Stimulated activated CD8-positive, alpha-beta memory T cell treated with anti-CD3 and anti-CD28 coated beads, Interleukin-4, amount 100 ng/mL, for 4 hours (primary cell): ENCODE data around the gene AHCYL1.

ENCODE experiments used
- DNase-seq, 2 donors: peaks; one replicate each; pipeline ENCODE4 v3.0.0-alpha.2; 2020; ENCODE audit warnings: low read depth in 2 of 2, low spot score in 1 of 2

AHCYL1 gene

DNA sequence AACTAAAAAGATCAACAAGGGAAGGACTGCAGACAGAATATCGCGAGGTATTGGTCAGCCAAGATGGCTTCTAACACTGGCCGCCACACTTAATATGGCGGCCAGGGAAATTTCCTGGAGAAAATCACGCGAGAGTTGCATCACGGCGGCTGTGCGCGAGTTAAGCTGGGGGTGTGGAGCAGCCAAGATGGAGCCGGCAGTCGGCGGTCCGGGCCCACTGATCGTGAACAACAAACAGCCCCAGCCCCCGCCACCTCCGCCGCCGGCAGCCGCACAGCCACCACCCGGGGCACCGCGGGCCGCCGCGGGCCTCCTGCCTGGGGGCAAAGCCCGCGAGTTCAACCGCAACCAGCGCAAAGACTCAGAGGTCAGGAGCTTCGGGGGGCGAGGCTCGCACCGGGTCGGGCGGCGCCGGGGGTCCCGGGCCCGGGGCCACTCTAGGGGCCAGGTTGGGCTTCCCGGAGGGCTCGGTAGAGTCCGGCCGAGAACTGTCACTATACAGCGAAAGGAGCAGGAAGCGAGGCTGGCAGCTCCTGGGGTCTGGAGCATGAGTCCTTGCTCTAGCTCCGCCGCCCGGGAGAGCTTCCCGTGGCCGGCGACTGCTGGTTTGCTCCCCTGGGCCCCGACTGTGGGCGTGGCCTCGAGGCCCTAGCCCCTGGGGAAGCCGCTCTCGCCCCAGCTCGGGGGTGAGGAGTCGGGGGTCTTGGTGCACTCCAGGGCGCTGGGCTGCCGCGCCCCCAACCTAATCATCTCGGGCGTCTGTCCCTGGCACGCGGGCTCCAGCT lies 50.1 kb downstream of the AHCYL1 start, which contains the start of gene STRIP1:
STRIP1 (plus strand) TSS at position 174 of the 785 bp plus-strand sequence; CDS start at position 188, 14 bp downstream.
- peak; percentile 81 to 83 for DNase-seq

DNA sequence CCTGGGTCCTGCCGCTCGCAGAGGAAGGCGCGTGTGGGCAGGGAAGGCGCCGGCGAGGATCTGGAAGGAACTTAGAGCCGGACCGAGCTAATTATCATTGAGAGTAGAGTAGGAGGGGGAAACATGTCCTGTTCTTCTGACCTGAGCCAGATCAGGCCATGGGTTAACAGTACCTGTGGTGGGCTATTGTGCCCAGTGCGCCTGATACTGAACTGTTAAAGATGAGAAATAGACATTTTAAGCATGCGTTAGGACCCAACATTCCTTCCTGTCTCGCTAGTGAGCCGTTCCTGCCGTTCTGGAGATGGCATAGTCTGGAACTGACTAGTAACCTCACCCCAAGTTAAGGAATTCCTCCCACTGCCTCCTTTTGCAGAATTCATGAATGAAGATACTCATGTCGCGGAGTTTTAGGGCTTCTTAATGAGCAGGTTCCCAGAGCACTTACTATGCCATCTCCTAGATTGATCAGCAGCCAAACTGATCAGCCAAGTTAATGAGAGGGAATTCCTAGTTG lies 50.7 kb downstream of the AHCYL1 start:
- no peak for DNase-seq

DNA sequence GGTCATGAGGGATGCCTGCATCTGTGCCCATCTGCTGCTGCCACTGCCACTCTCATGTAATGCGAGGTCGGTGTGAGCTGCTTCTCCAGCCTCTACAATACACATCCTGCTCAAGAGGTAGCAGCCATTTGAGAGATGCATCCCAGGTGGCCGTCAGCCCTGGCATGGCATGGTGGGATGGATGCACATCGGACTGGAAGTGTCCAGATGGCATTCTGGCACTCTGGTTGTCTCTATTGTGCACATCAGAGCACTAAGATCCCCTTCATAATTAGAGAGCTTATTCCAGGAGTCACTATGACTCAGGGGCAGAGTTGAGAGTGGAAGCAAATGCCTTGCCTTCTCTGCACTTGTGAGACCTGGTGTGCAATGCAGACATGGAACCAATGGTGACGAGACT lies 53.7 kb downstream of the AHCYL1 start:
- DNase-seq: no peak

DNA sequence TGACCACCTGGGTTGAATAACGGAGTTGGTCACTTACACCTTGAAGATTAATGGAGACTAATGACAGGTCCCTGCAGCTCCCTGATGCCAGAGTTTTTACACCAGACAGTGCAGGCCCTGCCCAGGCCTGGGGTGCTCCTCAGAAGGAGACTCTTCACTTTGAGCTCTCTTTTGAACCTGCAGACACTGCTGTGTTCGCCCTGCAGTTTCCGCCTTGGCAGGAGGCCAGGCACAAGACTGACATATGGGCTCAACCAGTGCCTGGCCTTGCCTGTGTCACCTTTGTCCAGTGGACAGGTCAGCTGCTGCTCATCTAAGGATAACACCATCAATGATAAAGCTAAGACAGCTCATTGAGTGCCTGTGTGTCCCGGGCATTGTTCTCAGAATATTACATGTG lies 55.1 kb downstream of the AHCYL1 start:
- no peak for DNase-seq

DNA sequence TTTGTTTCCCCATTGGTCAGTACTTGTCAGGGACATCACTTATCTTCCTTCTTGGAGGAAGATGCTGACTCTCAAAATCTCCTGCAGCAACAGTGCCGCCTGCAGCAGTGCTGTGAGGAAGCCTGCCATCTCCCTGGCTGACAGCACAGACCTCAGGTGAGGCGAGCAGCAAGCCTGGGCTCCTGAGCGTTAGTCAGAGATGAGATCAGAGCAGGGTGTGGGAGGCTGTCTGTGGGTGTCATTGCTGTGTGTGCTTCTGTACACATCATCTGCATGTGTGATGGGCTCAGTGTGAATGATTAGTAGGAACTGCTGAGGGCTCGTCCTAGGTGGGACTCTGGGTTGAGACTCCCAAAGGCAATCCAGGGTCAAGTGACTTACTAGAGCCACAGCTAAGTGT lies 56.0 kb downstream of the AHCYL1 start:
- peak in 1 of 2 donors; percentile 10 for DNase-seq

DNA sequence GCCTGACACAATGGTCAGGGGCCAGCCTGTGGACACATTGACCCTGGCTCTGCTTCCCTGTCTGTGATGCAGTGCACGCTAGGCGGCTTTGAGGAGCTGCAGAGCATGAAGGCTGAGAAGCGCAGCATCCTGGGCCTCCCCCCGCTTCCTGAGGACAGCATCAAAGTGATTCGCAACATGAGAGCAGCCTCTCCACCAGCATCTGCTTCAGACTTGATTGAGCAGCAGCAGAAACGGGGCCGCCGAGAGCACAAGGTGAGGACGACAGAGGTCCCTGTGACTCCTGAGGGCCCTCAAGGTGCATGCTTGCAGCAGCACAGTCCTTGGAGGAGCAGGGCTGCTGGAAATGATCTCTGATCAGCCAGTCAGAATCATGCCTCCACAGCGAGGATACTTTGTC lies 58.5 kb downstream of the AHCYL1 start:
- no peak for DNase-seq

DNA sequence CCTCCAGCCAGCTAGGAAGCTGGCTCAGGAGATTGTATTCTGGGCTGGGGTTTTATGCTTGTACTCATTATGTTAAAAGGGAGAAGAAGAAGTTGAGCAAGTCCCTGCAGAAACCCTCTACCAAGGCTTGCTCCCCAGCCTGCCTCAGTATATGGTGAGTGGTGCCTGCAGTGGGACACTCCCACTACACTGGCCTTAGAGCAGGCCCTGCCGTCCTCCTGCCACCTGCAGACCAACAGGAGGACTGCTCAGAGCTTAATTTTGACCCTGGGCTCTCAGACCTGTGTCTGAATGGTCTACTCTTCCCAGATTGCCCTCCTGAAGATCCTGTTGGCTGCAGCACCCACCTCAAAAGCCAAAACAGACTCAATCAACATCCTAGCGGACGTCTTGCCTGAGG lies 62.9 kb downstream of the AHCYL1 start:
- no peak for DNase-seq

DNA sequence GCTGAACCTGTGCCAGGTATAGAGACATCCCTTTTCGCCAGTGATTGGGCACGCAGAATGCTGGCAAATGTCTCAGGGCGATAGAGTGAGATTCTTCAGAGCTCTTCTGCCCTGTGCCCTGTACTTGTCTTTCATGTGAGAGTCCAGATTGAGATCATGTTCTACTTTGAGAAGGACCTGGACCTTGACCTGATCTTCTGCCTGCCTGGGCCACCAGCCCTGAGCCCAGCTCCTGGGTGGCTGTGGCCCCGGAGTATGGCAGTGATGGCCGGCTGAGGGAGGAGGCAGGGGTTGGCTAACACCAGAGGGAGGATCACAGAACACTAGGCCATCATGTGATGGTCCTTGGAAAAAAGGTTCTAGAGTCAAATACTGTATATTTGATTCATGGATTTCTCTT lies 63.7 kb downstream of the AHCYL1 start:
- no peak for DNase-seq

DNA sequence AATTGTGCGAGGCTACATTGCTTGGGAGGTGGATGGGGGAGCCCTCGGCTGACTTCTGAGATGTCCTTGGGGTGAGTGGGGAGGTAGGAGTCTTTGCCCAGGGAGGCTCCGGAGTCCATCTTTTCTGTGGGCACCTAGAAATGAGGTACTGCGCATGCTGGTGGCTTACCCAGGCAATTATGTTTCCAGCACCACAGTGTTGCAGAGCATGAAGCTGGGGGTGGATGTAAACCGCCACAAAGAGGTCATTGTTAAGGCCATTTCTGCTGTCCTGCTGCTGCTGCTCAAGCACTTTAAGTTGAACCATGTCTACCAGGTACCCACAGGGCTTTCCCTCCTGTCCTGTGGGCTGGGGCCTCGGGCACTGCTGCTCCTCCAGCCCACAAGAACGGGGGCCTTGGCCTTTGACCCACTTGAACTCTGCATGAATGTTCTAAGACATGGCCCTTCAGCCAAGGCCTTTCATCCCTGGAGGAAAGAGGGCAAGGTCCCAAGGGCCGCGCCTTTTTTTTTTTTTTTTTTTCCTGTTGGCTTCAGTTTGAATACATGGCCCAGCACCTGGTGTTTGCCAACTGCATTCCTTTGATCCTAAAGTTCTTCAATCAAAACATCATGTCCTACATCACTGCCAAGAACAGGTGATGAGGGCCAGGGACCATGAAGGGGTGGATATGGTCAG lies 64.5 kb downstream of the AHCYL1 start:
- DNase-seq: no peak

DNA sequence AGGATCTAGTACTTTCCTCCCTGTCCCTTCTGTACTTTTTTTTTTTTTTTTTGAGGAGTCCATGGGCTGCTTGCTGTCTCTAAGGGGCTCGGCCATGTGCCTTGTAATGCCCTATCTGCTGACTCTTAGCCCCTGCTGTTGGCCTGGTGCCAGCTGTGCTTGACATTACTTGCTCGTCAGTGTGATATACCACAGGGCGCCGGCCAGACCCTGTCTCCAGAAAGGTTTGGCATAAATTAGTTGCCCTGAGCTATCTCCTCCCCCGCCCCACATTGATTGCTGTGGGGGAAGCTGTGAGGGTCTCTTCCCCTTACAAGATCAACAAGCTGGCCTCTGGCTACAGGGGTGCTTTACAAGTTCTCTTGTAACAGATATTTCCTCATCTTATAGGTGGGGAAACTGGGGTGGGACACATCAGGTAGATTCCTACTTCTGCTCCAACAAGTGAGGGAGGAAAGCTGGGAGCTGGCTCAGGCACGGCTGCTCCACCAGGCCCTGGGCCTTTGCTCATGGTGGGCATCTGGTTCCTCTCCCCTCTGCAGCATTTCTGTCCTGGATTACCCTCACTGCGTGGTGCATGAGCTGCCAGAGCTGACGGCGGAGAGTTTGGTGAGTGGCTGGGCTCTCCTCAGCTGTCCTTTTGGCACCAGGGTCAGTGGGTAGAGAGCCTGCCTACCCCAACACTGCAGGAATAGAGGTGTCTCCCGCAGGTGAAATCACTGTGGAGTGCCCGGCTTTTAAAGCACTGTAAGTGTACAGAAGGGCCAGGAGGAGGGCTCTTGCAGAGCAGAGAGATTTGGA lies 65.4 kb downstream of the AHCYL1 start:
- DNase-seq: no peak

DNA sequence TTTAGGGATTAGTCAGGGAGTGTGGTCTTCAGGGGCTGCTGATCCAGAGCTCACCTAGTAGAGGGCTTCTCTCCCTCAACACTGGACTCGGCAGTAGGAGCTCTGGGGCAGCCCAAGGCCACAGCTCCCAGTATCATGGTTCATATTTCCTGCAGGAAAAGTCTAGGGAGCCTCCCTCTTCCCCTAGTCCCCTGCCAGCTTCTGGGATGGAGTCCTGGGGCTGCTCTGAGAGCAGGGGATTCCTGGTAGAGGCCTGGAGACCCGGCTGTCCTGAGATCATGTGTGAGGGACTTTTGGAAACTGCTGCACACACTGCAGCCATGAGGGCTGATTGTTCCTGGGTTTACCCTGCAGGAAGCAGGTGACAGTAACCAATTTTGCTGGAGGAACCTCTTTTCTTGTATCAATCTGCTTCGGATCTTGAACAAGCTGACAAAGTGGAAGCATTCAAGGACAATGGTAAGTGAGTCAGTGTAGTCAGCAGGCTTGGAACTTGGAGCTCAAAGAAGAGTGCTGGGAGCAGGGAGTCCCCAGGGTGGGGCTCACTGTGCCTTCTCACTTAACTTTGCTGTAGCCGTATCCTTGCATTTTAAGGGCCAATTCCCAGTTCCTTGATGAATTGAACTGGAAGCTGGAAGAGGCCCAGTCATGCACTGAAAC lies 66.2 kb downstream of the AHCYL1 start:
- DNase-seq: no peak

DNA sequence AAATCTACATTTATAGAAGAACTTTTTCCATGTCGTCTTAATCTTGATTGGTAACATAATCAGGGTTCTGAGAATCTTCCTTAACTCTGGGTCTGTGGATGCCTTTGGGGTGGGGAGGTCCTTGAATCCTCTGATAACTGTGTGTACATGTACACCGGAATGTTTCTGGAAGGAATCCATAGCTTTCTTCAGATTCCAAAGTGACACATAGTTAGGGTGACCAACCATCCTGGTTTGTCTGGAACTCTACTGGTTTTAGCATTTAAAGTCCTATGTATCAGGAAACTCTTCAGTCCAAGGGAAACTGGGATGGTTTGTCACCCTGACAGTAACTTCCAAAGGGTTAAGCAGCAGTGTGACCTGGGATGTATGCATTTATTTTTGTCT lies 66.7 kb downstream of the AHCYL1 start:
- no peak for DNase-seq

DNA sequence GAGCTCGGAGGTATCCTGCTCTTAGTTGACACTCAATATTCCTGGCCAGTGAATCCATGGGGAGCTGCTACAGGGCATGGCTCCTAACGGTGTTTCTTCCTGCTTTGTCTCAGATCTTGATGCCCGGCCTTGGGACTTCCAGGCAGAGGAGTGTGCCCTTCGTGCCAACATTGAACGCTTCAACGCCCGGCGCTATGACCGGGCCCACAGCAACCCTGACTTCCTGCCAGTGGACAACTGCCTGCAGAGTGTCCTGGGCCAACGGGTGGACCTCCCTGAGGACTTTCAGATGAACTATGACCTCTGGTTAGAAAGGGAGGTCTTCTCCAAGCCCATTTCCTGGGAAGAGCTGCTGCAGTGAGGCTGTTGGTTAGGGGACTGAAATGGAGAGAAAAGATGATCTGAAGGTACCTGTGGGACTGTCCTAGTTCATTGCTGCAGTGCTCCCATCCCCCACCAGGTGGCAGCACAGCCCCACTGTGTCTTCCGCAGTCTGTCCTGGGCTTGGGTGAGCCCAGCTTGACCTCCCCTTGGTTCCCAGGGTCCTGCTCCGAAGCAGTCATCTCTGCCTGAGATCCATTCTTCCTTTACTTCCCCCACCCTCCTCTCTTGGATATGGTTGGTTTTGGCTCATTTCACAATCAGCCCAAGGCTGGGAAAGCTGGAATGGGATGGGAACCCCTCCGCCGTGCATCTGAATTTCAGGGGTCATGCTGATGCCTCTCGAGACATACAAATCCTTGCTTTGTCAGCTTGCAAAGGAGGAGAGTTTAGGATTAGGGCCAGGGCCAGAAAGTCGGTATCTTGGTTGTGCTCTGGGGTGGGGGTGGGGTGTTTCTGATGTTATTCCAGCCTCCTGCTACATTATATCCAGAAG lies 69.2 kb downstream of the AHCYL1 start:
- DNase-seq: peak in 1 of 2 donors; percentile 54

DNA sequence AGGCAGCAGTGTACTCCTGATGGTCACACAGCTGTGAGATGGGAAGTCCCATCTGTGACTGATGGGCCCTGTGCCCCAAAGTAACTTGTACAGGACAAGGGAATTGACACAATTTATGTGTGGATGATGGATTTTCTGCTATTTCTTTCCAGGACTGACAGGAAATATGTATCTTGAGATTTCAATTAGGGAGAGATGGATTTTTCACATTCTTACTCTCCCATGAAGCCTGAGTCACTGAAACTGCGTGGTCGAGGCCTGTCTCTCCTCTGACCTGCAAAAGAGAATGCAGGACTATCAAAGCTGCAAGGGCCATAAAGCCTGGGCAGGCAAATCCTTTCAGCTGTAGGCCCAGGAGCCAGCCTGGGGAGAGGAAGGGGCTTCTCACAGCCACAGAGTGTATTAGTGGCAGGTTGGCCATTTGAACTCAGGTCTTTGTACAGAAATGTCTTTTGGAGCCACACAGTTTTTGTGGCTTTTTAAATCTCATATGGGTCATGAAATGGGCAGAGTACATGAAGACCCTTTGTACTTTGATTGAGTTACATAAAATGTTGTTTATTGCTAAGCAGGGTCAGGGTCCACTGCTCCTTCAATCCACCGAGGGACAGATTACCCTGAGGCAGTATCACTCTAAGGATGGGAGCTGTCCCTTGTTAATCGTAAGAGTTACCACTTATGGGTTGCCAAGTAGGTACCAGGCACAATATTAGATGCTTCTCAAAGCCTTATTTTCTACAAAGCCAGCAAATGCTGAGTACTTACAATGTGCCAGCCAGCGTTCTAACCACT lies 71.1 kb downstream of the AHCYL1 start:
- no peak for DNase-seq

DNA sequence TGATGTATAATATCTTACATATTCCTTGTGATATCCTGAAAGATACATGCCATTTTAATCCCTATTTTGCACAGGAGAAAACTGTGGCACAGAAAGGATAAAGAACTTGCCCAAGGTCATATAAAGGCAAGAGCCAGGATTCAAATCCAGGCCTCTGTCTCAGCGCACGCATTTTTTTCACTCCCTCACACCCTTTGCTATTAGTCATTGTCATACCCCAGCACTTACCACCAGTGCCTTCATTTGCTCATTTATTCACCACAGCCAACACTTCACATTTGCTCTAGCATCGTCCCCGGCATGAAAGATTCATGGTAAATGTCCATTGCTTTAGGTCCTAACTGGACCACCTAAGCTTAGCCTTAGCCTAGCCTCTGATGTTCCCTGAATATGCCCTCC lies 71.7 kb downstream of the AHCYL1 start:
- DNase-seq: no peak

DNA sequence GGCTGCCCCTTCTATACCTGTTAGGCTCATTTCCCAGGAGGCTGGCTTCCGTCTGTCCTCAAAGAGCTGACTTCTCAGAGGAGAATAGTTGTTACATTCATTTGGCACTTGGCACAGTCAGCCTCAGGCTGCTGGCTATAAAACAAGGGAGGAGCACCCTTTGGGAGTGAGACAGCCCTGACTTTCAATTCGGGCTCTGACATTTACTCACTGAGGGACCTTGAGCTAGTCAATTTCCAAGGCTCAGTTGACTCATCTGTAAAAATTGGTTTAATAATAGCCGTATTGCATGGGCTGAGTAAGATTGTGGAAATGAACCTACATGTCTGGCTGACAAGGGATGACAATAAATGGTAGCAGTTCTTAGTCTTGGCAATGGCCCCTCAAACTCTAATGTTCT lies 72.2 kb downstream of the AHCYL1 start:
- DNase-seq: no peak

DNA sequence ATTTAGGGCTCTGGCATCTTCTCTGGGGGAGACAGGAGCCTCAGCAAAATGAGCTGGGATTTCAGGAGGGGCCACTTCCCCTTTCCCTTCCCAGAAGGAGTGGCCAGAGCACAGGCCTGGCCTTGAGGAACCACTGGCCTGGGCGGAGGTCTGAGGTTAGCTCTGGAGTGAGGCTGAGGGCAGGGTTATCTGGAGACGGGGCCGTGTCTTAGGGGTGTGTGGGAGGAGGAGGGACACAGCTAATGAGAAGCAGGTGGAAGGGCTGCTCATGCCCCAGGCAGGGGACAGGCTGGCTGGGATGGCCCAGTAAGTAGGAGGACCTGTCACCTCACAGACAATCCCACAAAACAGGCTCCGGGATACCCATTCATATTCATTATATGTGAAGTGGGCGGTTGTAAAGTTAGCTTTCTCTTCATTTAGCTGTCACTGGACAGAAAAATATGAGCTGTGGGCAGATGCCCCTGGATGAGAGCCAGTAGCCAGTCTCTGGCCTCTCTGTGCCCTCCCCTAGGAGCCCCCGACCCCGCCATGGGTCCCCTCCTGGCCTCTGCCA lies 73.5 kb downstream of the AHCYL1 start:
- DNase-seq: no peak

DNA sequence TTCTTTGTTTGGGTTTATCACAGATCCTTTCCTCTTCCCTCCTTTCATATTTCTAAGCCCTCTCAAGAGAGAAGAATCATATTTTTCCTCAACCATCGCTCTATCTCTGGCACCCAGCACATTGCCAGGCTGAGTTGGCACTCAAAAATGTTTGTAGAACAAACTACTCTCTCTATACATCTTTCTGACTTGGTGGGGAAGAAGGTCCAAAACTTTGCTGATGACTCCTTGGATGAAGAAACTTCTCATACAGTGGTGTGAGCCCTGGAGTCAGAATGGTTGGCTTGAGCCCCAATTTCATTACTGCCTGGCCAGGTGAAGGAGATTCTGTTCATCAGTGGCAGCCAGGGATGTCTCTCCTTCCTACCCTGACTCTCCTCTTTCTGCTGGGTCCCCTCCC lies 74.0 kb downstream of the AHCYL1 start:
- no peak for DNase-seq
